ENCODE measurements around the gene UNC45A. TPM values are rescaled to one million over a fixed set of nuclear protein-coding genes. Genes with fewer than 3 reads are reported as not detected.
A peak's percentile ranks its signal among the peaks of the same experiment; 100 is the strongest.

The UNC45A gene, protein sequence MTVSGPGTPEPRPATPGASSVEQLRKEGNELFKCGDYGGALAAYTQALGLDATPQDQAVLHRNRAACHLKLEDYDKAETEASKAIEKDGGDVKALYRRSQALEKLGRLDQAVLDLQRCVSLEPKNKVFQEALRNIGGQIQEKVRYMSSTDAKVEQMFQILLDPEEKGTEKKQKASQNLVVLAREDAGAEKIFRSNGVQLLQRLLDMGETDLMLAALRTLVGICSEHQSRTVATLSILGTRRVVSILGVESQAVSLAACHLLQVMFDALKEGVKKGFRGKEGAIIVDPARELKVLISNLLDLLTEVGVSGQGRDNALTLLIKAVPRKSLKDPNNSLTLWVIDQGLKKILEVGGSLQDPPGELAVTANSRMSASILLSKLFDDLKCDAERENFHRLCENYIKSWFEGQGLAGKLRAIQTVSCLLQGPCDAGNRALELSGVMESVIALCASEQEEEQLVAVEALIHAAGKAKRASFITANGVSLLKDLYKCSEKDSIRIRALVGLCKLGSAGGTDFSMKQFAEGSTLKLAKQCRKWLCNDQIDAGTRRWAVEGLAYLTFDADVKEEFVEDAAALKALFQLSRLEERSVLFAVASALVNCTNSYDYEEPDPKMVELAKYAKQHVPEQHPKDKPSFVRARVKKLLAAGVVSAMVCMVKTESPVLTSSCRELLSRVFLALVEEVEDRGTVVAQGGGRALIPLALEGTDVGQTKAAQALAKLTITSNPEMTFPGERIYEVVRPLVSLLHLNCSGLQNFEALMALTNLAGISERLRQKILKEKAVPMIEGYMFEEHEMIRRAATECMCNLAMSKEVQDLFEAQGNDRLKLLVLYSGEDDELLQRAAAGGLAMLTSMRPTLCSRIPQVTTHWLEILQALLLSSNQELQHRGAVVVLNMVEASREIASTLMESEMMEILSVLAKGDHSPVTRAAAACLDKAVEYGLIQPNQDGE
- 39.2 and 39.7 TPM in 2 replicates for total RNA-seq (2016; rRNA removed; fragmentation: Illumina TruSeq; extraction: Trizol)
- total RNA-seq (2016; cell fraction: cytosol; rRNA removed; fragmentation: Illumina TruSeq; extraction: Trizol; ENCODE audit: low read depth), result 7.4 and 8.3 TPM in 2 replicates
- 37.2 and 42.0 TPM in 2 replicates for total RNA-seq (2016; cell fraction: insoluble cytoplasmic fraction; rRNA removed; fragmentation: Illumina TruSeq; extraction: Trizol)
- 10.7 and 11.5 TPM in 2 replicates for total RNA-seq (2016; cell fraction: membrane; rRNA removed; fragmentation: Illumina TruSeq; extraction: Trizol)
- 29.9 and 30.4 TPM in 2 replicates for total RNA-seq (2016; cell fraction: nucleus; rRNA removed; fragmentation: Illumina TruSeq; extraction: Trizol)
- polyA plus RNA-seq (2011; rRNA removed), result 33.8 and 39.6 TPM in 2 replicates
- polyA plus RNA-seq (2011; cell fraction: cytosol; rRNA removed), result 28.5 and 36.4 TPM in 2 replicates
- polyA plus RNA-seq (2011; cell fraction: nucleus; rRNA removed), result 128 and 143 TPM in 2 replicates
- 23.6 and 29.6 TPM in 2 replicates for polyA plus RNA-seq (2012)
- 3.2 and 3.8 TPM in 2 replicates for polyA plus RNA-seq (2016; cell fraction: cytosol; fragmentation: Illumina TruSeq; extraction: Trizol; ENCODE audit: low read depth)
- polyA plus RNA-seq (2016; cell fraction: insoluble cytoplasmic fraction; fragmentation: Illumina TruSeq; extraction: Trizol; ENCODE audit: low read depth), result 31.6 and 37.2 TPM in 2 replicates
- polyA plus RNA-seq (2016; cell fraction: membrane; fragmentation: Illumina TruSeq; extraction: Trizol; ENCODE audit: low read depth), result 6.4 and 8.0 TPM in 2 replicates
- polyA plus RNA-seq (2016; cell fraction: nucleus; fragmentation: Illumina TruSeq; extraction: Trizol; ENCODE audit: insufficient read depth, low read depth), result 52.0 and 53.3 TPM in 2 replicates
- polyA minus RNA-seq (2011; rRNA and poly(A)+ RNA removed; ENCODE audit: low replicate concordance), result 77.7 and 119 TPM in 2 replicates
- 23.5 and 25.8 TPM in 2 replicates for polyA minus RNA-seq (2011; cell fraction: cytosol; rRNA and poly(A)+ RNA removed)
- 37.1 and 48.0 TPM in 2 replicates for polyA minus RNA-seq (2011; cell fraction: nucleus; rRNA and poly(A)+ RNA removed)
- percentile 50 among the genes with signal in this experiment for Bru-seq, nascent RNA
- BruChase-seq, experiment 1, labeled RNA remaining after a 6-hour chase, result percentile 66 among the genes with signal in this experiment
- BruChase-seq, experiment 2, labeled RNA remaining after a 2-hour chase, result percentile 58 among the genes with signal in this experiment
- long read RNA-seq, experiment 1, transcript UNC45A-202 (20 exons, 3,252 nt), result major isoform, 6 of 29 reads
- long read RNA-seq, experiment 1, partial matches to known transcripts, result 19 of 29 reads
- long read RNA-seq, experiment 1, other reads (novel, unspliced or antisense), result 4 of 29 reads
- long read RNA-seq, experiment 2, transcript UNC45A-202 (20 exons, 3,252 nt), result major isoform, 10 of 66 reads
- long read RNA-seq, experiment 2, partial matches to known transcripts, result 50 of 66 reads
- long read RNA-seq, experiment 2, other reads (novel, unspliced or antisense), result 6 of 66 reads

DNA sequence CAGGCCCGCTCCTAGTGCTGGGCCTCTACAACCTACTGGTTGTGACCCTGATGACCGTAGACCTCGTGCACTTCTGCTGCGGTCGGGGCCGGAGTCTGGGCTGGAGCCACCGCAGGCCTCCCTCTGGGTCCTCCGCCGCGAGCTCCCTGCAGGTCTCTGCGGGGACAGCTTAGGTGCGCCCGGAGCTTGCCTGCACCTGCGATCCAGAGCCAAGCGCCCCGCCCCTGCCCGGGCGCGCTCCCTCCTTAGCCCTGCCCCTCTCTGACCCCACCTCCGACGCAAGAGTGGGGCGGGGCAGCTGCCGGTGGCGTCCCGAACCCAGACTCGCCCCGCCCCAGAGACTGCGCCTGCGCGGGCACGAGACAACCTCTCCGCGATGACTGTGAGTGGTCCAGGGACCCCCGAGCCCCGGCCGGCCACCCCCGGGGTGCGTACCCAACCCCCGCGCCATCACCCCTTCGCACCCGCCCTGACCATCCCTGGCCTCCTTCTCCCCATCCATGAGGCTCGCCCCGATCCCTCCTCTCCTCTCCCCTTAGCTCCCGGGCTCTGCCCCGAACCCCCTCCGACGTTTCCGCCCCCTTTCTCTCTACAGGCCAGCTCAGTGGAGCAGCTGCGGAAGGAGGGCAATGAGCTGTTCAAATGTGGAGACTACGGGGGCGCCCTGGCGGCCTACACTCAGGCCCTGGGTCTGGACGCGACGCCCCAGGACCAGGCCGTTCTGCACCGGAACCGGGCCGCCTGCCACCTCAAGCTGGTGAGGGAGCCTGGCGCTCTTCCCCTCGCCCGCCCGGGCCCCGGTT lies at the start of gene UNC45A:
UNC45A (plus strand) TSS at position 337 of the 803 bp plus-strand sequence; CDS start at position 377, 40 bp downstream.
- H3K79me2 ChIP-seq (ENCODE audit: insufficient read depth, low read length), result peaks cover 4% of the 10 kb centered on the region
- no peaks in the 10 kb centered on the region for H4K20me1 ChIP-seq (ENCODE audit: insufficient read depth, low read length)
- in situ Hi-C loops (cut with HindIII; ENCODE audit: extremely low pct_ligation_motif_present, low pct_unique_long_range_greater_than_20kb) (loop anchor here (25.0 kb wide), 1 partner anchor 327 kb away; no protein-coding TSS in a partner anchor), intact Hi-C loops (cut with micrococcal nuclease; ENCODE audit: unreplicated experiment) (loop anchor here (1.0 to 10.0 kb wide), 6 partner anchors 20 to 117 kb away; partner anchors contain the start of genes PRC1 and RCCD1)
- H3K27me3 ChIP-seq (ENCODE audit: control insufficient read depth in 1 of 2, insufficient read depth in 2 of 2, low read length in 2 of 2), result no peaks in the 10 kb centered on the region; a peak in 2 of 5 replicates
- peak within 1 kb of the TSS; percentile 73 for H3K9ac ChIP-seq (ENCODE audit: insufficient read depth, low read depth, low read length)
- ATAC-seq (peak; percentile 76), DNase-seq (ENCODE audit: low spot score) (peak; percentile 78), FAIRE-seq (no peak)
- WGBS (ENCODE audit: low lambda C conversion rate), result 0% methylated on average over 9 of the region's 65 CpGs
- POLR2A ChIA-PET, result interaction anchor here (0.9 to 2.7 kb wide), 10 partner anchors 9 to 287 kb away, joined by 3 to 23 read pairs (median 4); partner anchors contain the start of genes MAN2A2, PRC1 and RCCD1
- peak within 1 kb of the TSS; percentile 77 to 89 (median 86) for H3K4me3 ChIP-seq (replicated peaks in 1 of 3; ENCODE audit: insufficient read depth in 1 of 3, low read depth in 2 of 3, low read length in 3 of 3)
- H2AFZ ChIP-seq (ENCODE audit: low read length), result no peak within 1 kb of the TSS
- peaks cover 6 to 12% of the 10 kb centered on the region in 2 experiments; a peak in 4 of 5 replicates for H3K36me3 ChIP-seq (replicated peaks in 1 of 2; ENCODE audit: control insufficient read depth in 1 of 2, insufficient read depth in 2 of 2, low read length in 2 of 2)
- H3K4me2 ChIP-seq (ENCODE audit: low read depth, low read length), result peak within 1 kb of the TSS; percentile 88
- peaks cover 50% of the 10 kb centered on the region for H3K4me1 ChIP-seq (ENCODE audit: insufficient read depth, low read length)
- H3K9me3 ChIP-seq (ENCODE audit: low read length), result no peaks in the 10 kb centered on the region
- BruUV-seq (replicated peaks), result no TSS peak
- CTCF ChIA-PET (ENCODE audit: low intra/inter-chr PET ratio, low total read pairs), result interaction anchor here (1.2 kb wide), 1 partner anchor 33 kb away, joined by 5 read pairs; the partner anchor contains the start of gene MAN2A2
- peak within 1 kb of the TSS; percentile 45 for H3K27ac ChIP-seq (ENCODE audit: extremely low read length, insufficient read depth, low read length)
- no peak for TF ChIP-seq ZNF567 (CRISPR knock-in tag; IDR thresholded peaks at IDR 0.05; ENCODE audit: borderline replicate concordance)
- no peak; the same call in 1 of the 2 replicates for TF ChIP-seq ZNF335 (CRISPR knock-in tag; IDR thresholded peaks at IDR 0.05)
- no peak for TF ChIP-seq ZNF850 (CRISPR knock-in tag; conservative IDR thresholded peaks at IDR 0.05)
- TF ChIP-seq, protein P1, sequence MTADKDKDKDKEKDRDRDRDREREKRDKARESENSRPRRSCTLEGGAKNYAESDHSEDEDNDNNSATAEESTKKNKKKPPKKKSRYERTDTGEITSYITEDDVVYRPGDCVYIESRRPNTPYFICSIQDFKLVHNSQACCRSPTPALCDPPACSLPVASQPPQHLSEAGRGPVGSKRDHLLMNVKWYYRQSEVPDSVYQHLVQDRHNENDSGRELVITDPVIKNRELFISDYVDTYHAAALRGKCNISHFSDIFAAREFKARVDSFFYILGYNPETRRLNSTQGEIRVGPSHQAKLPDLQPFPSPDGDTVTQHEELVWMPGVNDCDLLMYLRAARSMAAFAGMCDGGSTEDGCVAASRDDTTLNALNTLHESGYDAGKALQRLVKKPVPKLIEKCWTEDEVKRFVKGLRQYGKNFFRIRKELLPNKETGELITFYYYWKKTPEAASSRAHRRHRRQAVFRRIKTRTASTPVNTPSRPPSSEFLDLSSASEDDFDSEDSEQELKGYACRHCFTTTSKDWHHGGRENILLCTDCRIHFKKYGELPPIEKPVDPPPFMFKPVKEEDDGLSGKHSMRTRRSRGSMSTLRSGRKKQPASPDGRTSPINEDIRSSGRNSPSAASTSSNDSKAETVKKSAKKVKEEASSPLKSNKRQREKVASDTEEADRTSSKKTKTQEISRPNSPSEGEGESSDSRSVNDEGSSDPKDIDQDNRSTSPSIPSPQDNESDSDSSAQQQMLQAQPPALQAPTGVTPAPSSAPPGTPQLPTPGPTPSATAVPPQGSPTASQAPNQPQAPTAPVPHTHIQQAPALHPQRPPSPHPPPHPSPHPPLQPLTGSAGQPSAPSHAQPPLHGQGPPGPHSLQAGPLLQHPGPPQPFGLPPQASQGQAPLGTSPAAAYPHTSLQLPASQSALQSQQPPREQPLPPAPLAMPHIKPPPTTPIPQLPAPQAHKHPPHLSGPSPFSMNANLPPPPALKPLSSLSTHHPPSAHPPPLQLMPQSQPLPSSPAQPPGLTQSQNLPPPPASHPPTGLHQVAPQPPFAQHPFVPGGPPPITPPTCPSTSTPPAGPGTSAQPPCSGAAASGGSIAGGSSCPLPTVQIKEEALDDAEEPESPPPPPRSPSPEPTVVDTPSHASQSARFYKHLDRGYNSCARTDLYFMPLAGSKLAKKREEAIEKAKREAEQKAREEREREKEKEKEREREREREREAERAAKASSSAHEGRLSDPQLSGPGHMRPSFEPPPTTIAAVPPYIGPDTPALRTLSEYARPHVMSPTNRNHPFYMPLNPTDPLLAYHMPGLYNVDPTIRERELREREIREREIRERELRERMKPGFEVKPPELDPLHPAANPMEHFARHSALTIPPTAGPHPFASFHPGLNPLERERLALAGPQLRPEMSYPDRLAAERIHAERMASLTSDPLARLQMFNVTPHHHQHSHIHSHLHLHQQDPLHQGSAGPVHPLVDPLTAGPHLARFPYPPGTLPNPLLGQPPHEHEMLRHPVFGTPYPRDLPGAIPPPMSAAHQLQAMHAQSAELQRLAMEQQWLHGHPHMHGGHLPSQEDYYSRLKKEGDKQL (CRISPR knock-in tag; IDR thresholded peaks at IDR 0.05; ENCODE audit: low read depth), result no peak
- TF ChIP-seq SALL2 (CRISPR knock-in tag; IDR thresholded peaks at IDR 0.05), result no peak
- TF ChIP-seq AGO1 (IDR thresholded peaks at IDR 0.05; ENCODE audit: low read depth, low read length, poor library complexity, severe bottlenecking), result peak; percentile 16
- TF ChIP-seq PRMT3 (CRISPR knock-in tag; IDR thresholded peaks at IDR 0.05; ENCODE audit: borderline replicate concordance, low read depth), result no peak

Data from HepG2 (cell line).